IMR-90 (cell line): ENCODE data around the gene THBS4. TPM values are rescaled to one million over a fixed set of nuclear protein-coding genes. Genes with fewer than 3 reads are reported as not detected.

Experiments
- ATAC-seq: fragments of 200-7000 bp; cut with Tn5 transposase; 2 replicates; pipeline ENCODE4 v1.9.1; 2020; ENCODE audit warnings: low read depth, mild to moderate bottlenecking, moderate library complexity
- BruUV-seq: library from RNA; stranded (reverse); fragments of 400-500 nt; replicated peaks from 2 replicates; lab custom pipeline; 2021; lab: Mats Ljungman, UMichigan
- CTCF ChIA-PET: fragments of 300-600 bp; formaldehyde crosslinking; extraction: SDS; loops from one replicate; lab custom pipeline; 2021; ENCODE audit warnings: antibody characterized with exemption; lab: Yijun Ruan, JAX
- POLR2A ChIA-PET: fragments of 300-600 bp; sonication (Branson Sonifier 250); formaldehyde crosslinking; loops from one replicate; lab custom pipeline; 2022; ENCODE audit warnings: antibody characterized with exemption; ENCODE audit not compliant: unreplicated experiment; lab: Charles Lee
- DNase-seq: peaks from one replicate; pipeline ENCODE4 v3.0.0; 2013
- H2AFZ ChIP-seq: replicated peaks from 2 replicates; pipeline ENCODE3; 2013; ENCODE audit warnings: low read length, mild to moderate bottlenecking; ENCODE audit not compliant: poor library complexity
- H2AK5ac ChIP-seq: 2 replicates; pipeline ENCODE4 v1.6.1; 2013; ENCODE audit warnings: low read depth, low read length, inconsistent platforms
- H2AK9ac ChIP-seq: replicated peaks from 2 replicates; pipeline ENCODE3; 2013; ENCODE audit warnings: mild to moderate bottlenecking, low read depth, low read length, moderate library complexity; ENCODE audit not compliant: poor library complexity
- H2BK120ac ChIP-seq: 2 replicates; pipeline ENCODE4 v1.6.1; 2013; ENCODE audit warnings: low read depth, low read length, inconsistent platforms
- H2BK15ac ChIP-seq: 3 replicates; pipeline ENCODE4 v1.6.1; 2013; ENCODE audit warnings: low read depth, low read length, inconsistent platforms
- H2BK20ac ChIP-seq: 2 replicates; pipeline ENCODE4 v1.6.1; 2013; ENCODE audit warnings: low read depth, mild to moderate bottlenecking, inconsistent platforms, low read length, moderate library complexity
- H2BK5ac ChIP-seq: 2 replicates; pipeline ENCODE4 v1.6.1; 2013; ENCODE audit warnings: mild to moderate bottlenecking, low read depth, low read length, inconsistent platforms; ENCODE audit not compliant: poor library complexity, severe bottlenecking
- H3K14ac ChIP-seq: replicated peaks from 2 replicates; pipeline ENCODE4 v1.6.1; 2013; ENCODE audit warnings: low read depth, low read length, inconsistent platforms
- H3K18ac ChIP-seq: 2 replicates; pipeline ENCODE4 v1.6.1; 2013; ENCODE audit warnings: low read depth, low read length, control low read depth
- H3K23ac ChIP-seq: 2 replicates; pipeline ENCODE4 v1.6.1; 2013; ENCODE audit warnings: low read depth, low read length, inconsistent platforms
- H3K27ac ChIP-seq: 2 replicates; pipeline ENCODE4 v1.5.1; 2013; ENCODE audit warnings: mild to moderate bottlenecking, control low read depth, low read length; ENCODE audit not compliant: insufficient read depth
- H3K27me3 ChIP-seq: 2 replicates; pipeline ENCODE4 v1.6.1; 2013; ENCODE audit warnings: low read length; ENCODE audit not compliant: control insufficient read depth, insufficient read depth
- H3K36me3 ChIP-seq: 2 replicates; pipeline ENCODE4 v1.6.1; 2013; ENCODE audit warnings: low read length, mixed read lengths; ENCODE audit not compliant: control insufficient read depth, insufficient read depth
- H3K4ac ChIP-seq: 2 replicates; pipeline ENCODE4 v1.6.1; 2013; ENCODE audit warnings: low read depth, low read length, inconsistent platforms
- H3K4me1 ChIP-seq: 2 replicates; pipeline ENCODE4 v1.6.1; 2013; ENCODE audit warnings: low read length, mixed read lengths; ENCODE audit not compliant: control insufficient read depth, insufficient read depth
- H3K4me2 ChIP-seq: 2 replicates; pipeline ENCODE4 v1.6.1; 2013; ENCODE audit warnings: low read depth, mild to moderate bottlenecking, control low read depth, low read length, moderate library complexity
- H3K4me3 ChIP-seq: 2 replicates; pipeline ENCODE4 v1.5.1; 2013; ENCODE audit warnings: low read depth, mild to moderate bottlenecking, control low read depth, low read length, moderate library complexity; ENCODE audit not compliant: insufficient read depth
- H3K56ac ChIP-seq: 2 replicates; pipeline ENCODE4 v1.6.1; 2013; ENCODE audit warnings: low read length, inconsistent platforms; ENCODE audit not compliant: insufficient read depth; ENCODE audit errors: extremely low read depth
- H3K79me1 ChIP-seq, 2 experiments: 2 replicates each; pipeline ENCODE4 v1.6.1; 2013; ENCODE audit warnings: low read length in 2 of 2, inconsistent platforms in 1 of 2, low read depth in 1 of 2
- H3K9ac ChIP-seq: 2 replicates; pipeline ENCODE4 v1.6.1; 2013; ENCODE audit warnings: low read depth, low read length, control low read depth
- H3K9me1 ChIP-seq: 2 replicates; pipeline ENCODE4 v1.6.1; 2013; ENCODE audit warnings: low read length, inconsistent platforms; ENCODE audit not compliant: insufficient read depth
- H3K9me3 ChIP-seq: 2 replicates; pipeline ENCODE4 v1.6.1; 2013; ENCODE audit warnings: low read length; ENCODE audit not compliant: control insufficient read depth, insufficient read depth
- H4K20me1 ChIP-seq: 2 replicates; pipeline ENCODE4 v1.6.1; 2013; ENCODE audit warnings: low read length, inconsistent platforms; ENCODE audit not compliant: insufficient read depth
- H4K5ac ChIP-seq: 2 replicates; pipeline ENCODE4 v1.6.1; 2013; ENCODE audit warnings: mild to moderate bottlenecking, low read depth, low read length, control low read depth
- H4K8ac ChIP-seq, 2 experiments: 2 replicates each; pipeline ENCODE4 v1.6.1; 2013; ENCODE audit warnings: low read depth in 2 of 2, low read length in 2 of 2, control low read depth in 1 of 2, inconsistent platforms in 1 of 2
- H4K91ac ChIP-seq: 2 replicates; pipeline ENCODE4 v1.6.1; 2013; ENCODE audit warnings: low read depth, low read length, inconsistent platforms; ENCODE audit not compliant: insufficient read depth
- BHLHE40 ChIP-seq: fragments of 150-350 bp; IDR thresholded peaks from 2 replicates; pipeline ENCODE4 v1.6.1; 2016; ENCODE audit warnings: mild to moderate bottlenecking, low read depth, low read length
- CEBPB ChIP-seq: IDR thresholded peaks from 2 replicates; pipeline ENCODE4 v1.6.1; 2012; ENCODE audit warnings: low read depth, low read length, improper control_type of control experiment
- CHD1 ChIP-seq: IDR thresholded peaks from 2 replicates; pipeline ENCODE4 v1.6.1; 2012; ENCODE audit warnings: low read depth, low read length, improper control_type of control experiment
- ELK1 ChIP-seq: fragments of 150-350 bp; IDR thresholded peaks from 2 replicates; pipeline ENCODE4 v1.6.1; 2016; ENCODE audit warnings: low read depth, mild to moderate bottlenecking, low read length, moderate library complexity, borderline replicate concordance
- FOS ChIP-seq: fragments of 150-350 bp; IDR thresholded peaks from 2 replicates; pipeline ENCODE4 v1.6.1; 2016; ENCODE audit warnings: low read depth, low read length
- MAFK ChIP-seq: IDR thresholded peaks from 2 replicates; pipeline ENCODE4 v1.6.1; 2012; ENCODE audit warnings: low read depth, low read length, improper control_type of control experiment
- MAZ ChIP-seq: IDR thresholded peaks from 2 replicates; pipeline ENCODE4 v1.6.1; 2012; ENCODE audit warnings: low read depth, mild to moderate bottlenecking, low read length, improper control_type of control experiment, moderate library complexity, borderline replicate concordance
- MXI1 ChIP-seq: IDR thresholded peaks from 2 replicates; pipeline ENCODE4 v1.6.1; 2012; ENCODE audit warnings: low read depth, mild to moderate bottlenecking, low read length, moderate library complexity, borderline replicate concordance
- NFE2L2 ChIP-seq: fragments of 150-350 bp; IDR thresholded peaks from 2 replicates; pipeline ENCODE4 v1.6.1; 2016; ENCODE audit warnings: low read depth, mild to moderate bottlenecking, low read length
- POLR2A ChIP-seq: IDR thresholded peaks from 2 replicates; pipeline ENCODE4 v1.6.1; 2012; ENCODE audit warnings: mild to moderate bottlenecking, low read depth, low read length
- RAD21 ChIP-seq: IDR thresholded peaks from 2 replicates; pipeline ENCODE4 v1.6.1; 2012; ENCODE audit warnings: low read length, improper control_type of control experiment
- RCOR1 ChIP-seq: IDR thresholded peaks from 2 replicates; pipeline ENCODE4 v1.6.1; 2012; ENCODE audit warnings: mild to moderate bottlenecking, low read length, improper control_type of control experiment; ENCODE audit not compliant: insufficient replicate concordance
- RFX5 ChIP-seq: IDR thresholded peaks from 2 replicates; pipeline ENCODE4 v1.8.0; 2012; ENCODE audit warnings: low read depth, mild to moderate bottlenecking, low read length, moderate library complexity
- SMC3 ChIP-seq: fragments of 150-350 bp; IDR thresholded peaks from 2 replicates; pipeline ENCODE4 v1.6.1; 2016; ENCODE audit warnings: low read depth, mild to moderate bottlenecking, antibody characterized with exemption, low read length, moderate library complexity
- USF2 ChIP-seq: fragments of 150-350 bp; IDR thresholded peaks from 2 replicates; pipeline ENCODE4 v1.6.1; 2017; ENCODE audit warnings: mild to moderate bottlenecking, antibody characterized with exemption, low read length, low read depth
- dilution Hi-C: fragments of 300-500 bp; cut with HindIII; formaldehyde crosslinking; loops from one replicate; pipeline ENCODE4 v1.14.3; 2018; ENCODE audit warnings: low sequenced_read_pairs; ENCODE audit not compliant: unreplicated experiment
- in situ Hi-C: fragments of 300-500 bp; cut with MboI; formaldehyde crosslinking; loops from 3 replicates; pipeline ENCODE4 v1.14.3; 2019; ENCODE audit warnings: low sequenced_read_pairs, inconsistent platforms, mixed read lengths
- intact Hi-C: fragments of 100-400 bp; cut with micrococcal nuclease; formaldehyde crosslinking; loops from 2 replicates; pipeline ENCODE4 v1.10.0; 2022
- polyA plus RNA-seq, 3 experiments: library from polyadenylated mRNA; depleted of rRNA; stranded (reverse); fragments of >200 nt; gene quantifications; 2 replicates each; pipeline ENCODE4 v1.2.3, GENCODE V29; 2012; ENCODE audit warnings: low replicate concordance in 1 of 3
- total RNA-seq: library from RNA; depleted of rRNA; stranded (reverse); fragments of >200 nt; gene quantifications from 2 replicates; pipeline ENCODE4 v1.2.3, GENCODE V29; 2012
- TF ChIP-seq, protein P1 (sequence below): conservative IDR thresholded peaks from 2 replicates; pipeline ENCODE4 v1.5.1; 2012; ENCODE audit warnings: mild to moderate bottlenecking, low read depth, low read length, improper control_type of control experiment

Gene THBS4
- total and polyA plus RNA-seq, 2 of the 4 experiments (the other 2 are of a cell fraction) = 0.90 to 0.92 TPM

GRCh38 chr5:79986260-79986659 is 48.9 kb upstream of the THBS4 start:
- BruUV-seq = no TSS peak
- Histone ChIP-seq H3K4ac (no peak overlapping the region), H3K9me1 (no peaks in the 10 kb centered on the region), H3K9me3 (no peaks in the 10 kb centered on the region), H2AK9ac (no peak overlapping the region), H2AFZ (no peak overlapping the region), H4K91ac (no peak overlapping the region), H3K4me3 (no peak overlapping the region), H3K23ac (no peak overlapping the region), H4K20me1 (no peaks in the 10 kb centered on the region), H2BK20ac (no peak overlapping the region), H2AK5ac (no peak overlapping the region), H3K27ac (no peak overlapping the region), H3K14ac (no peak overlapping the region), H3K36me3 (peaks cover 22% of the 10 kb centered on the region), H2BK120ac (no peak overlapping the region), H3K4me1 (no peaks in the 10 kb centered on the region), H4K5ac (no peak overlapping the region), H3K56ac (no peak overlapping the region), H3K79me1 (peaks cover 7 to 11% of the 10 kb centered on the region in 2 experiments), H3K27me3 (no peaks in the 10 kb centered on the region), H3K18ac (no peak overlapping the region), H2BK5ac (no peak overlapping the region), H3K9ac (no peak overlapping the region), H4K8ac (no peak overlapping the region), H3K4me2 (no peak overlapping the region), H2BK15ac (no peak overlapping the region)
- ATAC-seq (no peak), DNase-seq (no peak)
- ChIA-PET CTCF (no interaction called here), POLR2A (no interaction called here)
- in situ Hi-C loops = no loop called here
- dilution Hi-C loops = no loop called here
- intact Hi-C loops = no loop called here
- no peak for TF ChIP-seq RFX5
- TF ChIP-seq USF2 = no peak
- TF ChIP-seq CHD1 = no peak
- no peak for TF ChIP-seq CEBPB
- no peak for TF ChIP-seq RAD21
- no peak for TF ChIP-seq BHLHE40
- TF ChIP-seq SMC3 = no peak
- no peak for TF ChIP-seq MAFK
- no peak for TF ChIP-seq POLR2A
- no peak for TF ChIP-seq ELK1
- TF ChIP-seq MAZ = no peak
- TF ChIP-seq NFE2L2 = no peak
- no peak for TF ChIP-seq MXI1
- TF ChIP-seq, protein P1, sequence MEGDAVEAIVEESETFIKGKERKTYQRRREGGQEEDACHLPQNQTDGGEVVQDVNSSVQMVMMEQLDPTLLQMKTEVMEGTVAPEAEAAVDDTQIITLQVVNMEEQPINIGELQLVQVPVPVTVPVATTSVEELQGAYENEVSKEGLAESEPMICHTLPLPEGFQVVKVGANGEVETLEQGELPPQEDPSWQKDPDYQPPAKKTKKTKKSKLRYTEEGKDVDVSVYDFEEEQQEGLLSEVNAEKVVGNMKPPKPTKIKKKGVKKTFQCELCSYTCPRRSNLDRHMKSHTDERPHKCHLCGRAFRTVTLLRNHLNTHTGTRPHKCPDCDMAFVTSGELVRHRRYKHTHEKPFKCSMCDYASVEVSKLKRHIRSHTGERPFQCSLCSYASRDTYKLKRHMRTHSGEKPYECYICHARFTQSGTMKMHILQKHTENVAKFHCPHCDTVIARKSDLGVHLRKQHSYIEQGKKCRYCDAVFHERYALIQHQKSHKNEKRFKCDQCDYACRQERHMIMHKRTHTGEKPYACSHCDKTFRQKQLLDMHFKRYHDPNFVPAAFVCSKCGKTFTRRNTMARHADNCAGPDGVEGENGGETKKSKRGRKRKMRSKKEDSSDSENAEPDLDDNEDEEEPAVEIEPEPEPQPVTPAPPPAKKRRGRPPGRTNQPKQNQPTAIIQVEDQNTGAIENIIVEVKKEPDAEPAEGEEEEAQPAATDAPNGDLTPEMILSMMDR = no peak
- TF ChIP-seq RCOR1 = no peak
- TF ChIP-seq FOS = no peak
